GM21619 (cell line): ENCODE results near the gene LHFPL3.
"Not testable (repeated sequence)": the region's sequence is repeated elsewhere in the genome, so short reads cannot be mapped to it uniquely, and the experiment has no call there.

Experiments used
- ATAC-seq: cut with Tn5 transposase; IDR thresholded peaks from one replicate; pipeline ENCODE4 v1.9.1; 2021; ENCODE audit not compliant: unreplicated experiment

LHFPL3 gene

GRCh38 chr7:104584620-104585019 is 256.2 kb downstream of the LHFPL3 start:
- ATAC-seq: no peak

DNA sequence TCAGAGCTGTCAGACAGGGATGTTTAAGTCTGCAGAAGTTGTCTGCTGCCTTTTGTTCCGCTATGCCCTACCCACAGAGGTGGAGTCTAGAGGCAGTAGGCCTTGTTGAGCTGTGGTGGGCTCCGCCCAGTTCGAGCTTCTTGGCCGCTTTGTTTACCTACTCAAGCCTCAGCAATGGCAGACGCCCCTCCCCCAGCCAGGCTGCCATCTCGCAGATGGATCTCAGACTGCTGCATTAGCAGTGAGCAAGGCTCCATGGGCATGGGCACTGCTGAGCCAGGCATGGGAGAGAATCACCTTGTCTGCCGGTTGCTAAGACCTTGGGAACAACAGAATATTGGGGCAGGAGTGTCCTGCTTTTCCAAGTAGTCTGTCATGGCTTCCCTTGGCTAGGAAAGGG is 267.2 kb downstream of the LHFPL3 start:
- not testable (repeated sequence) for ATAC-seq

DNA sequence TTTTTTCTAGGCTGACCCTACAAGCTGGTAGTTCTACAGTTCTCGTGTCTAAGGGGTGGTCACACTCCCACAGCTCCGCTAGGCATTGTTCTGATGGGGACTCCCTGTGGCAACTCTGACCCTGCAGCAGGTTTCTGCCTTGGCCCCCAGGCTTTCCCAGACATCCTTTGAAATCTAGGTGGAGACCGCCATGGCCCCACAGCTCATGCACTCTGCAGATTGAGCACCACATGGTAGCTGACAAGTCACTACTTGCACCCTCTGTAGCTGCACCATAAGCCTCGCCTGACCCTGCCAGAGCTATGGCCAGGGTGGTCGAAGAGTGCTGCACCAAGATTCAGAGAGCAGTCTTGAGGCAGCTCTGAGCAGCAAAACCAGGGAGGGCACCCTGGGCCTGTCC is 275.6 kb downstream of the LHFPL3 start:
- no peak for ATAC-seq

- ATAC-seq: no peak
Measured at GRCh38 chr7:104604706-104605105, 276.3 kb downstream of the LHFPL3 start.

DNA sequence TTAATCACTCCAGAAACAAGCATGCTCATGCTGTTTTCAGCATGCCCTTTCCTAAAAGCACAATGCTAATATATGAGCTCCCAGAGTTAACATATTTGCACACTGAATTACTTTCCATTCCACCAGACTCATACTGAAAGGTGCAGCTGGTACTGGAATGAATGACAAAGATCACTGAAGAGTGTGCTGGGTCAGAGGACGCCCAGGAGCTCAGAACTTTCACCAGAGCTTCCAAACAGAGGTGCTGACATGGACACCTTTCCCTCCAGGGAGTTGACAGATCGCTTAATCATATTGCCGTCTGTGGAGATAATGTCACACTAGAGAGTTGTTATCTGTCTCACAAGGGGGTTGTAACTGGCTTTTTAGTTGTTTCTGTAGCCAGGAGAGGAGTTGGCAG is 292.9 kb downstream of the LHFPL3 start:
- ATAC-seq: no peak

DNA sequence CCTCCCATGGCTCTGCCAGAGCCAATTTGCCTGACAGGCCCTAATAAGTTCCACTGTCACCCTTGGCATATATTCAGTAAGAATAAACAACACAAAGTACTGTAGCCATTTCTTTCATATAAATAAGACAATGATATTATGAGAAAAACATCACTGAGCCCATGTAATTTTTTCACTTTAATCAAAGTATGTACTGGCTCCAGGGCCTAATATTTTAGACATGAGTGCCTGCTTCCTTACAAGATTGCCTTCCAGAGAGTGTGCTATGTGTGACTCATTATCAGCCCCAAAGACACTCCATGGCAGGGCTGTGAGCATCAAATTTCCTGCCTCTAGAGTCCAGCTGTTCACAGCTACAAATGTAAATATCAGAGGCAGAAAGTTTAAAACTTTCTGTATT is 297.6 kb downstream of the LHFPL3 start:
- ATAC-seq: no peak

DNA sequence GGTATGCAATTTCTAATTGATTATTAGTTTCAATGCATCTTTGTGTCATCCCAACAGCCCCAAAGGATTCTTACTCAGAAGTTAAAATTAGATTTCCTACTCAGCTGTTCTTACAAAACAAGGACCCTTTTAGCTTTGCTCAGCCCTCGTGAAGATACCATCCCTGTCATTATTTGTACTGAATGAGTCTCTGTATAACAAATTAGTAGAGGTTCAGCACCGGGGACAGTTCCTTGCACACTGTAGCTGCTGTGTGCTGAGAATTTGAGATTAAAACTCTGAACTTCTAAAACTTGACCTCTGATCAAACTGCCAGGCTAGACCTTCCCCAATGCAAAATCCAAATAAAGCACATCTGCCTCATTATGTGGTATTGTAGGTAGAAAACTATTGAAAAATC is 299.1 kb downstream of the LHFPL3 start:
- ATAC-seq: no peak

DNA sequence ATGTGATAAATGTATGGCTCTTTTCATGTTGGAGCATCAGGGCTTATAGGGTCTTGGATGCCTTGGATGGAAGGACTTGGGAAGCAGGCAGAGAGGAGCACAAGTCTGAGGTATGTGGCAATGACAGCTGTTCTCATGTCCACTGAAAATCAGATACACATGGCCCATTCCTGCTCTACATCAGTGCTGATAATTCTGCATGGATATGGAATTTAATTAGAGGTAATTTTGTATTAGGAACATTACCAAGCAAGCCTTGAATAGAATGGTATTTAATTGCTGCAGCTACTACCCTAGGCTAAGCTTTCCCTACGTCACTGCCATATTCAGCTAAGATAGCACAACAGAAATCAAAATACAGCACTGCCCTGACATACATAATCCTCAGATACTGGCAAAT is 299.6 kb downstream of the LHFPL3 start:
- no peak for ATAC-seq

DNA sequence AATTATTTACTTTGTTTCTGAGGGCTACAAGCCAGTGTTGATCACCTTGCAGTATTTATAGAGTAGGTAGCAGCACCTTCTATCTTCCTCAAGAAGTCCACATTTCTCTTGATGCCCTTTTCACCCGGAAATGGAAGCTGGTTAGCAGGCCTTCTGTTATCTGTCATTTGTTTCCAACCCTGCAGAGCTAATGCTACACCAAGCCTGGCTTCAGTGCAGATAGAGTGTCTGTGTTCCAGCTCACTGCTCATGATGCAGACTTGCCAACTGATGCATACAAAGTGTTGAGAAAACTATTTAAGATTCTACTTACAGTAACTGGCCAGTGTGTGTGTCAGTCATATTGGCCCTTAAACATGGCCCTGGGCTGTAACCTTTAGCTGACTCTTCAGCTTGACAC is 301.0 kb downstream of the LHFPL3 start:
- ATAC-seq: no peak

DNA sequence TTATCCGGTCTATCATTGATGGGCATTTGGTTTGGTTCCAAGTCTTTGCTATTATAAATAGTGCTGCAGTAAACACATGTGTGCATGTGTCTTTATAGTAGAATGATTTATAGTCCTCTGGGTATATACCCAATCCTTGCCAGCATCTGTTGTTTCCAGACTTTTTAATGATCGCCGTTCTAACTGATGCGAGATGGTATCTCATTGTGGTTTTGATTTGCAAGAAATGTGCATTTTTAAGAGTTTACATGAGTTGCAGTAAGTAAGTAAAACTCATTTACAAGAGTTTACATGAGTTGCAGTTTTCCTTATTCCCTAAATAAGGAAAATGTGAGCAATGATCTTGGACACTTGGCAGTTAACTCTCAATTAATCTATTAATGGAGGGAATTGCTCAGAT is 312.1 kb downstream of the LHFPL3 start:
- no peak for ATAC-seq

- no peak for ATAC-seq
Measured at GRCh38 chr7:104642560-104642959, 314.2 kb downstream of the LHFPL3 start.

- no peak for ATAC-seq
Measured at GRCh38 chr7:104643587-104644217, 315.3 kb downstream of the LHFPL3 start.

DNA sequence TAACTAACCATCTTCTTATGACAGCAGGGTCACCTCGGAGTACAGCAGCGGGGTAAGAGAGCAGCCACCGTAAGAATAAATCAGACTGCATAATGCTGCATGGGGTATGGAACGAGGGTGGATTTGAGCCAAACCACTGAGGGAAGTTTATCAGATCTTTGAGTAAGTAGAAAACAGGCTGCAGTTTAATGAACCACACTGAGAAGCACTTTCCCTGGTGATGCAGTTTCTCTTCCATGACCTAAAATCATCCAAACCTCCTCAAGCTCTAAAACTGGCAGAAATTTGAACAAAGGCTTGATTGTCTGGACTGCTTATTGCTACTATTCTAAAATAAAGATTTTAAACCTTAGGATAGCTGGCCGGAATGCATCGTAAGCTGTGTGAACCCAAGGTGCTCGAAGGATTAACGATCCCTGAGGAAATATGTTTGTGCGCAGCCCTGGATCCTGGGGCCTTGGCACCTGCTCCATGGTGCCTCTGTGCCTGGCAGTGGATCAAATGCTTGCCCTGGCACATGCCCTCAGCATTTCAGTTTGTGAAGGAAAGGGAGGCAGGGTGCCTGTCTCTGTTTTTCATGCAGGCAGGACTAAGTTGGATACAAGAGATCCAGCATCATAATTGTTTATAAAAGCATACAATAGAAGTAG is 322.7 kb downstream of the LHFPL3 start:
- ATAC-seq: no peak

DNA sequence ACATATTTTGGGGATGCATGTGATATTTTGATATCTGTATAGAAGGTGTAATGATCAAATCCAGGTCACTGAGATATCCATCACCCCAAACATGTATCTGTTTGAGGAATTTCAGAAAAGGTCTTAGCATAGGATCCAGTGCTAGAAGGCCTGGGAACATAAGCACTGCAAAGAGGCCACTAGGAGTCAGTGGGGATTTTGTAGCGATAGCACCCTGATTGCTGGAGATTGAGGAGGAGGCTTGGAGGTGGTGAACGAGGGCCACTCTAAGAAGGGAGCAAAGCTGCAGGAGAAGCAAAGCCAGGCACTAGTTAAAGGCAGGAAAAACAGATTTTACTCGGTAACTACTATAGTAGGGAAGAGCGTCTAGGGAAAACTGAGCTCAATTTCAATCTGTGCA is 324.0 kb downstream of the LHFPL3 start:
- no peak for ATAC-seq

GRCh38 chr7:104652865-104653264 is 324.5 kb downstream of the LHFPL3 start:
- ATAC-seq: no peak

- no peak for ATAC-seq
Measured at GRCh38 chr7:104653825-104654401, 325.5 kb downstream of the LHFPL3 start.

- no peak for ATAC-seq
Measured at GRCh38 chr7:104655592-104655991, 327.2 kb downstream of the LHFPL3 start.

DNA sequence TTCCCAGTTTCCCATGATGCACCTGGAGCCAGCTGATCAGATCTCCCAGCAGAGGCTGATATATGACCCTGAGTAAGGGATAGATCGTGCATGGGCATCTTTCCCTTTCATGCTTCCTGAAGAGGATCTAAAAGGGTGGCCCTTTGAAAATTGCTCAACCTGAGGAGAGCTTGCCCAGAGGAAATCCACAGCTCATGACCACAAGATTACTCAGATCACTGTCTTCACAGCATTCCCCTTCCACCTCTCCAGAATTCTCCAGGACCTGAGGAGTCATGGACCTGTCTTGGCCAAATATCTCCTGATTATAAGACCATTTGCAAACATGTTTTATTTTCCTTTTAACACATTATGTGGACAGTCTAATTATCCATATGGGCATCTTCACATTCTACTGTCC is 328.1 kb downstream of the LHFPL3 start:
- no peak for ATAC-seq

- ATAC-seq: no peak
Measured at GRCh38 chr7:104657134-104657533, 328.7 kb downstream of the LHFPL3 start.

- no peak for ATAC-seq
Measured at GRCh38 chr7:104661575-104661974, 333.2 kb downstream of the LHFPL3 start.

DNA sequence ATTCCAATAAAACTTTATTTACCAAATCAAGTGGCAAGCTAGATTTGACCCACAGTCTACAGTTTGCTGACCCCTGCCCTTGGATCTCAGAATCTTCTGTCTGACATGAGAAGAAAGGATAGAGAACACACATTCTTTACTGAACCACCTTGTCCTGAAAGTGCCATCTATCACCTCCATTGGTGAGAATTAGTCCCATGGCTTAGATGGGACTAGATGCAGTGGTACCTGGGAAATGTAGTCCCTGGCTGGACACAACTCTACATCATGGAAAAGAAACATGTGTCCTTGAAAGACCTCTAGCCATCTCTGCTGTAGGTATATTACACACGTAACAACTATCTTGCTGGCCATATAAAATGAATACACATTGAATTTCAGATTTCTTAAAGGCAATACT is 336.2 kb downstream of the LHFPL3 start:
- no peak for ATAC-seq

DNA sequence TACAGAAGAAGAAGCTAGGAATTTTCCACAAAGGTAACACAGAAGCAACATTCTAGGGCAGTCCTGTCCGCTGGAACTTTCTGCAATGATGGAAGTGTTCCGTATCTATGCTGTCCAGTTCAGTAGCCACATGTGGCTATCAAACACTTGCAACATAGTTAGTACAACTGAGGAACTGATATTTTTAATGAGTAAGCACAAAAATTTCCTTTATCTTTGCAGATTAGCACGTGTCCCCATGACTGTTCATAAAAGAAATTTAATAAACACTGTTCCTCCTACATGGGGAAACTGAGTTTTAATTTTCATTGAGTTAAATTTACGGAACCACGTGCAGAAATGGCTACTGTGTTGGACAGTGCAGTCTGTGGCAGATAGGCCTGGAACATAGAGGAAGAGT is 349.2 kb downstream of the LHFPL3 start:
- no peak for ATAC-seq

DNA sequence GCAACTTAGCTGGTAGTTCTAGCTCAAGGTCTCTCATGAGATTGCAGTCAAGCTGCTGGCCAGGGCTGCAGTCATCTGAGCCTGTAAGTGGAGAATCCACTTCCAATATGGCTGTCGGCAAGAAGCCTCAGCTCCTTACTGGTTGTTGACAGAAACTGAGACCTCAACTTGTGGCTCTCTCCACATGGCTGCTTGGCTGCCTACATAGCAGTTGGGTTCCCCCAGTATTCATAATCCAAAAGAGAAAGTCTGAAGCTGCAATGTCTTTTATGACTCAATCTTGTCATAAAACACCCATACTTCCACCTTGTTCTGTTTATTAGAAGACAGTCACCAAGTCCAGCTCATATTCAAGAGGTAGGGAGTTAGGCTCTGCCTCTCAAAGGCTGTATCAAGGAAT is 350.7 kb downstream of the LHFPL3 start:
- no peak for ATAC-seq
